ENCODE measurements around the gene RTRAF.

Gene RTRAF

GRCh38 chr14:52020161-52020714 lies 30.9 kb downstream of the RTRAF start:
- TF ChIP-seq, protein P1, sequence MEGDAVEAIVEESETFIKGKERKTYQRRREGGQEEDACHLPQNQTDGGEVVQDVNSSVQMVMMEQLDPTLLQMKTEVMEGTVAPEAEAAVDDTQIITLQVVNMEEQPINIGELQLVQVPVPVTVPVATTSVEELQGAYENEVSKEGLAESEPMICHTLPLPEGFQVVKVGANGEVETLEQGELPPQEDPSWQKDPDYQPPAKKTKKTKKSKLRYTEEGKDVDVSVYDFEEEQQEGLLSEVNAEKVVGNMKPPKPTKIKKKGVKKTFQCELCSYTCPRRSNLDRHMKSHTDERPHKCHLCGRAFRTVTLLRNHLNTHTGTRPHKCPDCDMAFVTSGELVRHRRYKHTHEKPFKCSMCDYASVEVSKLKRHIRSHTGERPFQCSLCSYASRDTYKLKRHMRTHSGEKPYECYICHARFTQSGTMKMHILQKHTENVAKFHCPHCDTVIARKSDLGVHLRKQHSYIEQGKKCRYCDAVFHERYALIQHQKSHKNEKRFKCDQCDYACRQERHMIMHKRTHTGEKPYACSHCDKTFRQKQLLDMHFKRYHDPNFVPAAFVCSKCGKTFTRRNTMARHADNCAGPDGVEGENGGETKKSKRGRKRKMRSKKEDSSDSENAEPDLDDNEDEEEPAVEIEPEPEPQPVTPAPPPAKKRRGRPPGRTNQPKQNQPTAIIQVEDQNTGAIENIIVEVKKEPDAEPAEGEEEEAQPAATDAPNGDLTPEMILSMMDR (conservative IDR thresholded peaks at IDR 0.05) = no peak
- no peak overlapping the region for H3K27ac ChIP-seq

- no peak overlapping the region for H3K27ac ChIP-seq
- TF ChIP-seq, protein P1 (conservative IDR thresholded peaks at IDR 0.05) = no peak
Observed at GRCh38 chr14:52020866-52021717, 31.7 kb downstream of the RTRAF start.

GRCh38 chr14:52021957-52022600 lies 32.7 kb downstream of the RTRAF start:
- TF ChIP-seq, protein P1 (conservative IDR thresholded peaks at IDR 0.05) = no peak
- no peak overlapping the region for H3K27ac ChIP-seq

GRCh38 chr14:52023518-52023917 lies 34.2 kb downstream of the RTRAF start:
- H3K27ac ChIP-seq = no peak overlapping the region

DNA sequence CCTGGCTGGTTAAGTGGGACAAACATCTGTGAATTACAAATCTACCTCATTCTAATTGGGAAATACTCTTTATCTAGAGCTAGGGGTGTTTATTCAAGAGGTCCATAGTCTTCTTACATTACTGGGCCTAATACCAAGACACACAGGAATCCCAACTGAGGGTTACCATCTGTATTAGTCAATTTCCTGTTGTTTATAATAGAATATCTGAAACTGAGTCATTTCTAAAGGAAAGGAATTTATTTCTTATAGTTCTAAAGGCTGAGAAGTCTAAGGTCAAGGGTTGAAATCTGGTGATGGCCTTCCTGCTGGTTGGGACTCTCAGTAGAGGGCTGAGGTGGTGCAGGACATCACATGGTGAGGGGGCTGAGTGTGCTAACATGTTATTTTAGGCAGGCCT lies 36.0 kb downstream of the RTRAF start:
- H3K27ac ChIP-seq = no peak overlapping the region

More at GRCh38 chr14:52023518-52023917, 34.2 kb downstream of the RTRAF start:
- TF ChIP-seq, protein P1 (conservative IDR thresholded peaks at IDR 0.05) = no peak

DNA sequence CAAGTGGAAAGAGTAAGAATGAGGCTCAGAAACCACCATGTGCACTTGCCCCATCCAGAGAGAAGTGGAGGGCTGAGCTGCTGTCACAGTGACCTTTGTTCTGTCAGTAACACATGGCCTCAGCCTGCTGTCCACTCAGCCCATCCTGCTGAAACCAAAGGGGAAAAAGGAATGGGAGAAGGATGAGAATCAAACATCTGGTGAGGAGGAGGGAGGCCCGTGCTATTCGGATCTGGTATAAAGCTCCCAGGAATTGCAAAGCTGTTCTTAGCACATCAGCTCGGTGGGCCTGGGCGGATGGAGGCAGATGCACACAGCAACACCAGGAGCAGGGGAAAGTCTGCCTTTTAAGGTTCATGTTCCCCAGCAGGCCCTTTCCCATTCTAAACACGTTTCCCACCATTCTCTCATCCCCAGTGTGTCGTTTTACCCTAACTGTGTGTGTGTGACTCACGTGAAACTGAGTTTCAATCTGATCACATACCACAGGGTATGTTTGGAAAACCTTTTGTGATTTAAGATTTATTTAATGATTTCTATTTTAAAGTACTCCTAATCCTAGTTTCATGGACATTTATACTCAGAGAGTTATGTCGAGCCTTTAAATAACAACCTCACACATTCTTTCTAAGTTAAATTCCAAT lies 36.8 kb downstream of the RTRAF start:
- TF ChIP-seq, protein P1 (conservative IDR thresholded peaks at IDR 0.05) = no peak
- H3K27ac ChIP-seq = no peak overlapping the region

More for the DNA sequence above, 36.0 kb downstream of the RTRAF start:
- TF ChIP-seq, protein P1 (conservative IDR thresholded peaks at IDR 0.05) = no peak

GRCh38 chr14:52026901-52027300 lies 37.6 kb downstream of the RTRAF start:
- TF ChIP-seq, protein P1 (conservative IDR thresholded peaks at IDR 0.05) = no peak
- H3K27ac ChIP-seq = no peak overlapping the region

Measured in VCaP (cell line).